ENCODE data around the gene ASPG. TPM values are rescaled to one million over a fixed set of nuclear protein-coding genes. Genes with fewer than 3 reads are reported as not detected.

Gene ASPG
- total RNA-seq, 1 experiment from 2014 or later, result not detected

- Histone ChIP-seq H2AFZ (no peak overlapping the region), H3K9me2 (ENCODE audit: insufficient read depth) (no peaks in the 10 kb centered on the region), H3K27me3 (ENCODE audit: insufficient read depth, low read depth) (peaks cover 46% of the 10 kb centered on the region), H4K20me1 (ENCODE audit: insufficient read depth) (no peaks in the 10 kb centered on the region), H3K79me2 (ENCODE audit: low read depth) (no peaks in the 10 kb centered on the region), H3K4me3 (no peak overlapping the region), H3K36me3 (ENCODE audit: low read depth) (no peaks in the 10 kb centered on the region), H3K9me3 (ENCODE audit: insufficient read depth, low read depth) (no peaks in the 10 kb centered on the region; the same call in 1 of the 2 replicates), H3K27ac (no peak overlapping the region), H3K4me2 (no peak overlapping the region), H3F3A (ENCODE audit: insufficient read depth, low read depth) (no peaks in the 10 kb centered on the region), H3K4me1 (replicated peaks; ENCODE audit: insufficient read depth) (no peaks in the 10 kb centered on the region)
- intact Hi-C loops (cut with micrococcal nuclease; ENCODE audit: unreplicated experiment), result loop anchor here (10.0 kb wide), 1 partner anchor 498 kb away; no protein-coding TSS in a partner anchor
- no TSS peak for BruUV-seq (replicated peaks)
- no peak for TF ChIP-seq CTCF (conservative IDR thresholded peaks at IDR 0.05)
- TF ChIP-seq EZH2 (IDR thresholded peaks at IDR 0.05; ENCODE audit: low read depth), result no peak
- ChIA-PET CTCF (no interaction called here), POLR2A (ENCODE audit: unreplicated experiment) (no interaction called here)
- no peak for DNase-seq
Measured at GRCh38 chr14:104072586-104072985, 12.9 kb upstream of the ASPG start.

GRCh38 chr14:104073764-104074163 lies 11.7 kb upstream of the ASPG start:
- Histone ChIP-seq H3K9me2 (ENCODE audit: insufficient read depth) (no peaks in the 10 kb centered on the region), H3K27ac (no peak overlapping the region), H3K4me2 (no peak overlapping the region), H3K79me2 (ENCODE audit: low read depth) (no peaks in the 10 kb centered on the region), H4K20me1 (ENCODE audit: insufficient read depth) (no peaks in the 10 kb centered on the region), H3K4me1 (replicated peaks; ENCODE audit: insufficient read depth) (no peaks in the 10 kb centered on the region), H3K27me3 (ENCODE audit: insufficient read depth, low read depth) (peaks cover 35% of the 10 kb centered on the region), H3F3A (ENCODE audit: insufficient read depth, low read depth) (no peaks in the 10 kb centered on the region), H3K36me3 (ENCODE audit: low read depth) (no peaks in the 10 kb centered on the region), H3K9me3 (ENCODE audit: insufficient read depth, low read depth) (no peaks in the 10 kb centered on the region; the same call in 1 of the 2 replicates), H3K4me3 (no peak overlapping the region), H2AFZ (no peak overlapping the region)
- ChIA-PET POLR2A (ENCODE audit: unreplicated experiment) (no interaction called here), CTCF (no interaction called here)
- no peak for DNase-seq
- no TSS peak for BruUV-seq (replicated peaks)
- intact Hi-C loops (cut with micrococcal nuclease; ENCODE audit: unreplicated experiment), result loop anchor here (10.0 kb wide), 1 partner anchor 499 kb away; no protein-coding TSS in a partner anchor
- TF ChIP-seq EZH2 (IDR thresholded peaks at IDR 0.05; ENCODE audit: low read depth) (no peak), CTCF (conservative IDR thresholded peaks at IDR 0.05) (no peak)

- no peak for DNase-seq
- Histone ChIP-seq H2AFZ (no peak overlapping the region), H3K4me2 (no peak overlapping the region), H3K79me2 (ENCODE audit: low read depth) (no peaks in the 10 kb centered on the region), H3K27me3 (ENCODE audit: insufficient read depth, low read depth) (peaks cover 16% of the 10 kb centered on the region), H3F3A (ENCODE audit: insufficient read depth, low read depth) (no peaks in the 10 kb centered on the region), H3K36me3 (ENCODE audit: low read depth) (no peaks in the 10 kb centered on the region), H3K27ac (no peak overlapping the region), H3K4me1 (replicated peaks; ENCODE audit: insufficient read depth) (no peaks in the 10 kb centered on the region), H4K20me1 (ENCODE audit: insufficient read depth) (no peaks in the 10 kb centered on the region), H3K4me3 (no peak overlapping the region), H3K9me3 (ENCODE audit: insufficient read depth, low read depth) (no peaks in the 10 kb centered on the region; the same call in 1 of the 2 replicates), H3K9me2 (ENCODE audit: insufficient read depth) (no peaks in the 10 kb centered on the region)
- intact Hi-C loops (cut with micrococcal nuclease; ENCODE audit: unreplicated experiment), result loop anchor here (1.0 to 10.0 kb wide), 5 partner anchors 93 to 501 kb away; a partner anchor contains a TSS
- ChIA-PET CTCF (interaction anchor here (0.6 to 0.7 kb wide), 2 partner anchors 41 to 363 kb away, joined by 3 to 4 read pairs; no protein-coding TSS in a partner anchor), POLR2A (ENCODE audit: unreplicated experiment) (no interaction called here)
- TF ChIP-seq CTCF (conservative IDR thresholded peaks at IDR 0.05) (peak; percentile 64; the same call in 1 of the 2 replicates), EZH2 (IDR thresholded peaks at IDR 0.05; ENCODE audit: low read depth) (no peak)
- BruUV-seq (replicated peaks), result no TSS peak
Measured at GRCh38 chr14:104075530-104076151, 9.9 kb upstream of the ASPG start.

Measured in PC-9 (cell line).